Right atrium auricular region (tissue), 2 donors: ENCODE measurements around the gene BAG5. TPM values are rescaled to one million over a fixed set of nuclear protein-coding genes. Genes with fewer than 3 reads are reported as not detected.
A peak's percentile ranks its signal among the peaks of the same experiment; 100 is the strongest.
"Not testable (repeated sequence)": the region's sequence is repeated elsewhere in the genome, so short reads cannot be mapped to it uniquely, and the experiment has no call there.

Source experiments
- DNase-seq: peaks from one replicate; pipeline ENCODE4 v3.0.0-alpha.2; 2019; ENCODE audit warnings: low spot score
- H3K27ac ChIP-seq, 2 donors: fragments of 200-600 bp; sonication (generic); 1 replicate in 1 of 2; 2 replicates in 1 of 2; pipeline ENCODE4 v1.5.1; 2016 to 2019
- H3K27me3 ChIP-seq, 2 donors: fragments of 200-600 bp; sonication (generic); one replicate each; pipeline versions ENCODE4 v1.5.1 to v1.6.0; 2017 to 2019
- H3K36me3 ChIP-seq: fragments of 200-600 bp; sonication (generic); one replicate; pipeline ENCODE4 v1.5.1; 2016
- H3K4me1 ChIP-seq, 2 donors: fragments of 200-600 bp; sonication (generic); one replicate each; pipeline versions ENCODE4 v1.5.1 to v1.6.0; 2017 to 2019
- H3K4me3 ChIP-seq, 2 donors: fragments of 200-600 bp; sonication (generic); 1 replicate in 1 of 2; 2 replicates in 1 of 2; pipeline ENCODE4 v1.5.1; 2017 to 2019; ENCODE audit warnings: mild to moderate bottlenecking in 1 of 2, moderate library complexity in 1 of 2
- H3K9me3 ChIP-seq, 2 donors: fragments of 200-600 bp; sonication (generic); one replicate each; pipeline ENCODE4 v1.5.1; 2019
- CTCF ChIP-seq, 2 donors: fragments of 200-600 bp; sonication (generic); IDR thresholded peaks; one replicate each; pipeline ENCODE4 v1.5.1; 2019; ENCODE audit warnings: antibody characterized with exemption in 2 of 2
- total RNA-seq, 2 donors: library from RNA; depleted of rRNA; stranded (reverse); fragments of >200 nt; gene quantifications; one replicate each; pipeline ENCODE4 v1.1.0, GENCODE V29; 2016

The BAG5 gene
- total RNA-seq, 2 donors from 2014 or later = 16.1 to 17.7 TPM

- Histone ChIP-seq H3K4me3 (no peak overlapping the region), H3K4me1 (peaks cover 0 to 63% of the 10 kb centered on the region in 2 donors), H3K9me3 (no peaks in the 10 kb centered on the region), H3K27me3 (no peaks in the 10 kb centered on the region), H3K36me3 (no peaks in the 10 kb centered on the region), H3K27ac (peak overlapping the region; percentile 93 to 98)
- no peak for TF ChIP-seq CTCF (IDR thresholded peaks at IDR 0.05)
- no peak for DNase-seq
Observed at GRCh38 chr14:103527408-103528145, 34.9 kb downstream of the BAG5 start.

GRCh38 chr14:103526914-103527248 lies 35.6 kb downstream of the BAG5 start:
- Histone ChIP-seq H3K4me1 (peaks cover 0 to 68% of the 10 kb centered on the region in 2 donors), H3K4me3 (no peak overlapping the region), H3K27me3 (no peaks in the 10 kb centered on the region), H3K27ac (peak overlapping the region; percentile 93 to 98), H3K36me3 (no peaks in the 10 kb centered on the region), H3K9me3 (no peaks in the 10 kb centered on the region)
- DNase-seq = no peak
- no peak for TF ChIP-seq CTCF (IDR thresholded peaks at IDR 0.05)

- H3K4me1 ChIP-seq = peaks cover 0 to 73% of the 10 kb centered on the region in 2 donors
- DNase-seq = no peak
- peak overlapping the region; percentile 93 to 98 for H3K27ac ChIP-seq
- no peak for TF ChIP-seq CTCF (IDR thresholded peaks at IDR 0.05)
- no peaks in the 10 kb centered on the region for H3K9me3 ChIP-seq
- no peaks in the 10 kb centered on the region for H3K27me3 ChIP-seq
- no peaks in the 10 kb centered on the region for H3K36me3 ChIP-seq
- H3K4me3 ChIP-seq = no peak overlapping the region
Observed at GRCh38 chr14:103526247-103526913, 36.1 kb downstream of the BAG5 start.

- H3K4me3 ChIP-seq, H3K9me3 ChIP-seq, DNase-seq, H3K36me3 ChIP-seq, H3K27me3 ChIP-seq: not testable (repeated sequence)
- Histone ChIP-seq H3K4me1 (peaks cover 0 to 75% of the 10 kb centered on the region in 2 donors), H3K27ac (peak overlapping the region; percentile 45 to 93)
Observed at GRCh38 chr14:103525430-103526246, 36.8 kb downstream of the BAG5 start.

DNA sequence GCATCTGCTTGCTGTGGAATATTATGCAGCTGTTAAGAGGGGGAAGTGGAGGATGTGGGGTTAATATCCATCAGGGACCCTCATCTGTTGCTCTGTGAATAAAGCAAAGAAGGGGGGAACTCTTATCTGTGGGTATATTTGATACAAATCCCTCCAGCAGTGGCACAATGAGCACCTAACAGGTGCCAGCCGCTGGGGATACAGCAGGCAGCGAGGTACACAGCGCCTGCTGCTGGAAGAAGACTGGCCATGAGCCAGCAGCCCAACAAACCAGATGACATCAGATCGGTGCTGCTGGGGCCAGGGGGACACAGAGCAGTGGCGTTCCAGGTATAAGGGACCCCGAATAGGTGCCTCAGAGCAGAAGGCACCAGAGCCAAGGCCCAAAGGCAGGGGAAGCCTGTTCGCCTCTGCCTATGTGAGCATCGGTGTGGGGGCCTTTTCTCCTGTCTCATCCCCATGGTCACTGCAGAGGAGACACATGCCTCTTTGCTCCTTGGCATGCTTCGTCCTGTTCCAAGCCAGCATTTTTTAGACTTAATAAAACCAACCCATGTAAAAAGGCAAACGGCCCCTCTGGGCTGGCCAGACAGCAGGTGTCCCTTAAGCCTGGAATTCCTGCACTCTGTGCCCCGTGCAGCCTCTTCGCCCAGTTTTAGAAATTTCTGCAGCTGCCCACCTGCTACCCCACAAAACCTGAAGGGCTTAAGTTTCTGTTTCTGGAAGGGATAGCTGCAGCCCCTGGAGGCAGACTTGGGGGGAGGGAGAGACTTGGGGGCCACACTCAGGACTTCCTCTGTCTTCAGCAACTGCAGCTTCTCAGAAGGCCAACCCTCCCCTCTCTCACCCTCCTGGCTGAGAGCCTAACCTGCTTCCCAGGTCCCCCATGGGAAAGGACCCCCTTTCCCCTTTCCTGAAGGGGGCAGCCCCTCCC lies 38.2 kb downstream of the BAG5 start:
- Histone ChIP-seq H3K27me3 (no peaks in the 10 kb centered on the region), H3K4me3 (no peak overlapping the region), H3K27ac (peak overlapping the region in 1 of 2 donors; percentile 21), H3K9me3 (no peaks in the 10 kb centered on the region), H3K4me1 (peaks cover 0 to 75% of the 10 kb centered on the region in 2 donors), H3K36me3 (peaks cover 4% of the 10 kb centered on the region)
- no peak for DNase-seq
- no peak for TF ChIP-seq CTCF (IDR thresholded peaks at IDR 0.05)
